ENCODE results near the gene SPDYE2B. TPM values are rescaled to one million over a fixed set of nuclear protein-coding genes. Genes with fewer than 3 reads are reported as not detected.
"Not testable (repeated sequence)": the region's sequence is repeated elsewhere in the genome, so short reads cannot be mapped to it uniquely, and the experiment has no call there.

SPDYE2B gene
- total RNA-seq, 1 donor from 2014 or later: not detected

DNA sequence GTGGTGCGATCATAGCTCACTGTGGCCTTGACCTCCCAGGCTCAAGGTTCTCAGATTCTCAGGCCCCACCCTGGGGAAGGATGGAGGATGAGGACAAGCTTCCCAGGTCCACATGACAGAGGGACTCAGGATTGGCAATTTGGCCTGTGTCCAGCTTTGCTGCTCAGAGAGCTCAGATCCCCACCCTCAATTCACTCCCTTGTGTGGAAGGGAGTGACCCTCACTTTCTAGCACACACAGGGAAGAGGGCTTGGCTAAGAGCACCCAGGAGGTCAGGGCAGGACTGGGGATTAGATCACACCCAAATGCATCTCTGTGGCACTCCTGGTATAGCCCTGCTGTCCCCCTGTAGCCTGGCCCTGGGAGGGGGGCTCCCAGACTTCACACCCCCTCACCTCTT, 6.7 kb upstream of the SPDYE2B start:
- not testable (repeated sequence) for DNase-seq

DNA sequence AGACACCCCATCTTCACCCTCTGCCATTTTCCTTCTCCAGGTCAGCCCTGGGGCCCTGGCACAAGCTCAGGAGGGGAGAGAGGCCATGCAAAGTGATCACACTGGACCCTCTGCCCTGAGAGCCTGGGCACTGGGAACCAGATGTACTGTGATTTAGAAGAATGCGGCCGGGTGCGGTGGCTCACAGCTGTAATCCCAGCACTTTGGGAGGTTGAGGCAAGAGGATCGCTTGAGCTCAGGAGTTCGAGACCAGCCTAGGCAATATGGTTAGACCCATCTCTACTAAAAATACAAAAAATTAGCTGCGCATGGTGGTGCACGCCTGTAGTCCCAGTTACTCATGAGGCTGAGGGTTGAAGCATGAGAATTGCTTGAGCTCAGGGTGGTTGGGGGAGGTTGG, 2.3 kb upstream of the SPDYE2B start:
- DNase-seq: not testable (repeated sequence)

DNA sequence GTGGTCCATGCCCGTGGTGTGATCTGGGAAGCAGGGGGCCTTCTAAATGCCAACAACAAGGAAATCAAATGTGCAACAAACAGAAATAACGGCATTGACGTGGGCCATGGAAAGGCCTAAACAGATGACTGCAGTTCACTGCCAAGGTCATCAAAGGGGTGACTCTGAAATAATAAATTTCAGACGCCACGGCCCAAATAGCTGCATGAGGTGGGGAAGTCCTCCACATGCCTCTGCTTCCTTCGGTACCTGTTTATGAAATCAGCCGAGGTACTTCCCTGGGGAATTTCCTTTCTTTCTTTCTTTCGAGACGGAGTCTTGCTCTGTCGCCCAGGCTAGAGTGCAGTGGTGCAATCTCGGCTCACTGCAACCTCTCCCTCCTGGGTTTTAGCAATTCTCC, 14.6 kb downstream of the SPDYE2B start:
- not testable (repeated sequence) for DNase-seq

DNA sequence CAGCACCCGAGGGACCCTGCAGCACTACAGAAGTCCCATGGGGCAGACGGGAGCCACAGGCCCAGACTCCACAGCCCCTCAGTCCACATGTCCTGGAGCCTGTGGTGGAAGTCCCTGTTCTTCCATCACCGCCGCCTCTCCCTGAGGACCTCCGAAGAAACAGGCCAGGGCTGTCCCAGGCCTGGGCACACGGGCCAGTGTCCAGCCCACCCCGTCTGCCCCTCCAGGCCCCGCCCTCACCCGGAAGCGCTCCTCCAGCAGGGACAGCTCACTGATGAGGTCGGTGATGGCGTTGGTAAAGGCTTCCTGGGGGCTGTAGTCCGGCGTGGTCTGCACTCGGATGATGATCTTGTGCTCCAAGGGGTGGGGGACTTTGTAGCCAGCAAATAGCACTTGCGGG, 16.7 kb downstream of the SPDYE2B start:
- DNase-seq: not testable (repeated sequence)

DNA sequence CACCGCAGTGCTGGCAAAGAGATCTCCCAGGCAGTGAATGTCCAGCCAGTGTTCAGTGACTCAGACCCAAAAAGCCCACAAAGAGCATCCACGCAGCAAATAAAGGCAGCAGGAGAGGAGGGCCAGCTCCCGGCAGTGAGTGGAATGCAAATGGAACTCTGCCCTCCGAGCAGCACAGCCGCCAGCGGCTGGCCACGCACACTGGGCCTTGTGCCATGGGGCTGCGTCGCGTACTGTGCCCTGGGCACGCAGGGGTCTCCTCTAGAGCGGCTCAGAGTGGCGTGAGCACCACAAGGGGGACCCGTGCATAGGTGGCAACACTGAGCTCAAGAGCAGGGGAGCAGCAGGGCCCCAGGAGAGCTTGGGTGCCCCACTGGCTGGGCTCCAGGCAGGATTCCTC, 17.4 kb downstream of the SPDYE2B start:
- not testable (repeated sequence) for DNase-seq

DNA sequence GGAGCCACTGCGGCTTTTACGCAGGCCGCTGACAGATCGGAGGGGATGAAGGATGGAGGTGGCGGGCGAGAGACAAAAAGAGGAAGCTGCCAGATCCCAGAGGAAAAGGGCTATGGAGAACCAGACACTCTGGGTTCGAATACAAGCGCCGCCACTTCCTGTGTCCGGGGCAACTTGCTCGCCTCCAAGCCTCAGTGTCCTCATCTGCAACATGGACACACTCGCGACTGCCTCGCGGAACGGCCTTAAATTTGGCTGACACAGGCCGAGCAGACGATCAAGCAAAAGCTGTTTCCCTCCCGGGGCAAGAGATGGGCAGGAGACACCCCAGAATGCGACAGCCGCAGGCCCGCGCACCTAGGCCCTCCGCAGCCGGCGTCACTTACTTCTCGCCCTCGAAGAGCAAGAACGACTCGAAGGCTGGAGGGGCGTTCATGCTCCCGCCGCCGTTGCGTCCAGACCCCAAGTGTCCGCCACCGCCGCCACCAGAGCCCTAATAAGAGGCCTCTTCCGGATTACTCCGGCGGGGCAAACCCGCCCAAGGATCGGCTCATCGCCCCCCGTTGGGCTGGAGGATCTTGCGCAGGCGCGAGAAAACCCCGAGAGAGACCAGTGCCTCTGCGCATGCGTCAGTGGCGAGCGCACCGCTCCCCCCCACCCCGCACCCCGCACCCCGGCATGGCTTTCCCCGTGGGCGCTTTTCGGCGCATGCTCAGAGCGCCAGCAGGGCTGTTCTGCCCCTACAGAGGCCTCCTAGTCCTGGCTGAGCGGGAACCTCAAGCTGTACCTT, 21.2 kb downstream of the SPDYE2B start, which contains the start of gene POLR2J2:
Gene POLR2J2, minus strand, starts transcription at position 498 of the 790 bp plus-strand sequence. Its CDS starts 62 bp downstream, at position 436.
- DNase-seq: peak; percentile 97

DNA sequence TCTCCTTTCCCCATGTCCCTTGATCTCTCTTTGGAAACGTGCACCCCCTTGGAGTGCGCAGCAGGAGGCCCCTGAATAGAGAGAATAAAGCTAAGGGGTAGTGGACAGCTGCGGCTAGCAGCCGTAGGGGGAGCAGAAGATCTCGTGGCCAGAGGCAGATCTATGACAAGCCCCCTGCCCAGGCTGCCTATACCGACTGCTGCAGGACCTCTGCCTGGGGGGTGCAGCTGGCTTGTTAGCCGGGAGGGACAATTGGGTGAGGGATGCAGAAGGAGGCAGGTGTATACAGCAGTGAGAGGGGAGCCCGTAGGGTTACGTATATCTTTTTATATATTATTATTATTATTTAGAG, 21.8 kb downstream of the SPDYE2B start:
- DNase-seq: not testable (repeated sequence)

DNA sequence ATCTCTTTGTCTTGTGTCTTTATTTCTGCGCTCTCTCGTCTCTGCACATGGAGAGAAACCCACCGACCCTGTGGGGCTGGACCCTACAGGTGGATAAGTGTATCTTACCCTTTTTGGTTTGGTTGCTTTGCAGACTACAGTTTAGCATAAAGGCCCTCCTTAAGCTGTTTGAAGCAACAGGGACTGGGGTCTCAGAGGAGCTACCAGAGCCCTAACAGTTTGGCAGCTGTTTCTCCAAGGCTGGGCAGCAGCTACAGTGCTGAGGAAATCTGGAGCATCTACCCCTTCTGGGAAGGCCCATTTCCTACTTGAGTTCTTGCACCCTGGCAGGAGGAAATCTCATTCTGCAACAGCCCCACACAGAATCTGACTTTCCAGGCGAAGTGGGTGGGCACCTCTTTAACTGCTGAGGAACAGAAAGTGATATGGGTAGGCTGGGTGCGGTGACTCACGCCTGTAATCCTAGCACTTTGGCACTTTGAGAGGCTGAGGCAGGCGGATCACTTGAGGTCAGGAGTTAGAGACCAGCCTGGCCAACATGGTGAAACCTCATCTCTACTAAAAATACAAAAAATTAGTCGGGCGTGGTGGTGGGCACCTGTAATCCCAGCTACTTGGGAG, 23.4 kb downstream of the SPDYE2B start:
- DNase-seq: not testable (repeated sequence)

DNA sequence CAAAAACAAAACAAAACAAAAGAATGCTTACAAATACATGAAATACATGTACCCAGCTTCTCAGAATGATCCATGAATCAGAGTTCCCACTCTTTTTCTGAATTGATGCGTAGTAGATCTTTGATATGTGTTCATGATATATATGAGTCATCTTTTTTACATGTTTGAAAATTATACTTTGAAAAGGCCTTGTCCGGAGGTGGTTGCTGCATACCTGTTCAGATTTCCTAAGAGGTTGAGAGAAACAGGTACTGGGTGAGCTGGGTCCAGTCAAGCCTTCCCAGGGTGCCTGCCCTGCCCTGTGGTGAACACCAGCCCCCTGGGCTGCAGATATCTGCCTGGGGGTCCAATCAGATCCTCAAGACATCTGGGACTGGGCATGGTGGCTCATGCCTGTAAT, 25.4 kb downstream of the SPDYE2B start:
- not testable (repeated sequence) for DNase-seq

DNA sequence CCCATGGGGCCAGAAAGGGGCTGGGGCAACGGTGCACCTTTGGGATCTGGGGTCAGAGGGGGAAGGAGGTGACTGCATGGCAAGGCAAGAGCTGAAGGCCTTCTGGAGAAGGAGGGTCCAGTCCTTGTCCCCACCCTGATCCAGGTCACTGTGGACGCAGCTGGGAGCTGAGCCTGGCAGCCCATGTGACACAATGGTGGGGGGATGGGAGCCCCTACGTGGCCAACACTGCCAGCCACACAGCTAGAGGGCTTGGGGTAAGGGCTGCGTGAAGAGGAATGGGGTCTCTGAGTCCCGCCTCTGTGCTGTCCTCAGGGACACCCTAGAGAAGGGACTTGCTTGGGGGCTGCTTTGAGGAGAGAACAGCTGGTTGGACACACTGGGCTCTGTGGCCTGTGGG, 30.7 kb downstream of the SPDYE2B start:
- DNase-seq: not testable (repeated sequence)

DNA sequence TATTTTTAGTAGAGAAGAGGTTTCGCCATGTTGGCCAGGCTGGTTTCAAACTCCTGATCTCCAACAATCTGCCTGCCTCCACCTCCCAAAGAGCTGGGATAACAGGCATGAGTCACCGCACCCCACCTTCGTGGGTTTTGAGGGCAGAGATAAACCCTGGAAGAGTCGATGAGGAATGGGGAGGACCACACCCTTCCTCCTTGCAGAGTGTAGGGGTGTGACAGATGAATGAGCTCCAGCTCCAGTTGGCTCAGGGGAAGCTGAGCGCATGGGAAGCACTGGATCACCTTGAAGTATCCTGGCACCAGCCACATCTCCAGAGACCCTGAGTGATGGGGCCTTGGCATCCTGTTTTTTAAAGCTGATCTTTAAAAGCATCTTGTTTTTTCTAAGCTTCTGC, 32.4 kb downstream of the SPDYE2B start:
- DNase-seq: not testable (repeated sequence)

DNA sequence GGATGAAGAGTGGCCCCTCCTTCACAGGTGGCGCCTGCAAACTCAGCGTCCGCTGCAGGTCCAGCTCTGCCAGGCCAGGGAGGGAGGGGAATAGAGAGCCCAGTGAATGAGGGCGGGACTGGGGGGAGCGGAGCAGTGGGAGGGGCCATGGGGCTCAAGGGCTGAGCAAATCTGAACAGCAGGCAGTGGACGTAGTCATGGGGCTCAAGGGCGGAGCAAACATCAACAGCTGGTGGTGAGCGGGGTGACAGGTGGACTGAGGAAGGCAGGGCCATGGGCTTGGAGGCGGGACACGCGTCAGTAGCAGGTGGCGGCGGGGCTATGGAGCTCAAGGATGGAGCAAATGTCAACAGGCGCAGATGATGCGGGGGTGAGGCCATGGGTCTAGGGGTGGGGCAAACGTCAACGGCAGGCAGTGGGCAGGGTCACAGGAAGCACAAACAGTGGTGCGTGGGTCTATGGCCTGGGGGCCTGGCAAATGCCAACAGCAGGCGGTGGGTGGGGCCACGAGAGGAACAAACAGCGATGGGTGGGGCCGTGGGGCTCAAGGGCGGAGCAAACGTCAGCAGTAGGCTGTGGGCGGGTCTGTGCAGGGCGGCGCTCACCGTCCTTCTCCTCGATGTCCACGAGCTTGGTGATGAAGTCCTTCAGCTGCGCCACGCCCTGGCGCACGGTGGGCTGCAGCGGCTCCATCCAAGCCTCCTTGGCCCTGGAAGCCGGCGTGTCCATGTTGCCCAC, 38.3 kb downstream of the SPDYE2B start:
- not testable (repeated sequence) for DNase-seq

DNA sequence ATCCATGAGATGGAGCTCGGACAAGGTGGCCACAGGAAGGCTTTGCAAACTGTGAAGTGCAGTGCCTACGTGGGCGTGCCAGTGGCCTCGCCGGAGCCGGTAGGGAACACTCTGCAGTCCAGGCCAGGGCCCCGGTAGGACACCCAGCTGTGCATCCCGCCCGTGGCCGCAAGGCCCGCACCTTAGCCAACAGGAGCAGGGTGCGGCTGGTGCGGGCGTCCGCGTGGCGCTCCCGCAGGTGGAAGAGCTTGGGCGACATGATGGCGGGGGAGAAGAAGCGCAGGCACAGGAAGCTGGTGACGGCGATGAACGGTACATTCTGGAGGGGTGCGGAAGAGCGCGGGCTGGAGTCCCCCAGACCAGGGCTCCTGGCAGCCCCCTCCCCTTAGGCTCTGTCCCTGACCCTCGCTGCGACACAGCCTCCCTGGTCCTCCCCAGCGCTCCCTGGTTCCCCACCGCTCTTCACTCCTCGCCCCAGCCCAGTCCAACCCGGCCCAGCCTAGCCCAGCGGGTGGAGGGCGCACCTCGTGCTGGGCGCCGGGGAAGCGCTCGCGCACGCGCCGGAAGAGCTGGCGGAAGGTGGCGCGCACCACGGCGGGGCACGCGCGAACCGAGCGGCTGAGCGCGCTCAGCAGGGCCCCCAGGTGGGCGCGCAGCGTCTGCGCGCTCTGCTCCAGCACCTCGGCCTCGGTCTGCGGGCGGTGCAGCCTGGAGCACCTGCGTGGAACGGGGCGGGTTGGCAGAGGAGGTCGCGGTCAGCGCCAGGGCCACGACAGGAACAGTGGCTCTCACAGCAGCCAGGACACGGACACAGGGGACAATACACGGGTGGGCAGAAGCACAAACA, 39.5 kb downstream of the SPDYE2B start:
- not testable (repeated sequence) for DNase-seq

DNA sequence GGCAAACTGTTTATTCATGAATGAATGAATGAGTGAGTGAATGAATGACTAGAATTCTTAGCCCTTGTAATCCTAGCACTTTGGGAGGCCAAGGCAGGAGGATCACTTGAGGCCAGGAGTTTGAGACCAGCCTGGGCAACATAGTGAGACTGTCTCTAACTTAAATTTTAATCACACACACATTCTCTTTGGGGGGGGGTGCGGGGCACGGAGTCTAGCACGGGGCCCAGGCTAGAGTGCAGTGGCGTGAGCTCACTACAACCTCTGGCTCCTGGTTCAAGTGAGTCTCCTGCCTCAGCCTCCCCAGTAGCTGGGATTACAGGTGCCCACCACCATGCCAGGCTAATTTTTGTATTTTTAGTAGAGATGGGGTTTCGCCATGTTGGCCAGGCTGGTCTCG, 40.5 kb downstream of the SPDYE2B start:
- DNase-seq: not testable (repeated sequence)

DNA sequence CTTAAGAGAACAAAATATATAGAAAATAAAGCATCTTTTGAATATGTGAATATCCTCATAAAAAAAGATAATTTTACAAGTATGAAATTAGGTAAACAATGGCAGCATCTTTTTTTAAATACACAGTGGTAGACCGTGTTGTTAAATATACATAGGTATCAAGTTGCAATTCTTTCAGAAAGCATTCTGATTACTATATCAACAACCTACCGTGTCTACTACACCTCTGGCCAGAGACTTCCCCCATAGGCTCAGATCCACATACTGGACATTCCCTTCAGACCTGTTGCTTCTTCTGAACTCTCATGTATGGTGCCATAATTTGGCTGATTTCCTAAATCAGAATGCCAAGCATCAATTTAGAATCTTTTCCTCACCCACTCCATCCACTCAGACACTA, 43.9 kb downstream of the SPDYE2B start:
- not testable (repeated sequence) for DNase-seq

DNA sequence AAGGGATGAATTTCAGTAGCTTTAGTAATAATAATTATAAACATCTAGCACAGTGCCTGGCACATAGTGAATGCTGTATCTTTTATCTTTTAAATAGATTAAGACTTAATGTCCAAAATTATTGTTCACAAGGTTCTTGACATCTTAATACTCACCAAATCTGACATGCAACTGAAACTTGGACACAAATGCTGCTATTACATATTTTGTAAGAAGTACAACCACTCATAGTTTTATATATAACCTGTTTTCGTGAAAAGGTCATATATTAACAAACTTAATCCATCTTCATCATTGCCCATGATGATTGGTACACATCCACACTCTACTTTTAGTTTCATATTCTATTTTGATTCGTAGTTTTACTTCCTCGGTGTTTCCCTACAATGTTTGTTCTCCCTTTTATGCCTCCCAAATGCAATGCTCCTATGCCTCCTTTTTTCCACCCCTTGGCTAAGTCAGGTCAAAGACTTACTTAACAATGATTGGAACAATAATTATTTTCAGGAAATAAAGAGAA, 45.0 kb downstream of the SPDYE2B start:
- not testable (repeated sequence) for DNase-seq

DNA sequence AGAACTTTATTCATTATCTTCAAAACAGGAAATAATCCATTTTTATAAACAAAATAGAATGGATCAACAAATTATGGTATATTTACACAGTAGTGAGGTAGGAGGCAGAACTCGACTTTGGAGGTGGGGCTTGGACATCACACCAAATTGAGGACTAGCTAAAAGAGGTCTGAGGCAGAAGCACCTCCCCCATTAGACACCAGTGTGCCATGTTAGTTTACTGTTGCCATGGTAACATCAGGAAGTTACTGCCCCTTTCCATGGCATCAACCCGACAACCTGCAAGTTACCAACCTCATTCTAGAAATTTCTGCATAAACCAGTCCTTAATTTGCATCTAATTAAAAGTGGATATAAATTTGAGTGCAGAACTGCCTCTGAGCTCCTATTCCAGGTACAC, 45.9 kb downstream of the SPDYE2B start:
- not testable (repeated sequence) for DNase-seq

DNA sequence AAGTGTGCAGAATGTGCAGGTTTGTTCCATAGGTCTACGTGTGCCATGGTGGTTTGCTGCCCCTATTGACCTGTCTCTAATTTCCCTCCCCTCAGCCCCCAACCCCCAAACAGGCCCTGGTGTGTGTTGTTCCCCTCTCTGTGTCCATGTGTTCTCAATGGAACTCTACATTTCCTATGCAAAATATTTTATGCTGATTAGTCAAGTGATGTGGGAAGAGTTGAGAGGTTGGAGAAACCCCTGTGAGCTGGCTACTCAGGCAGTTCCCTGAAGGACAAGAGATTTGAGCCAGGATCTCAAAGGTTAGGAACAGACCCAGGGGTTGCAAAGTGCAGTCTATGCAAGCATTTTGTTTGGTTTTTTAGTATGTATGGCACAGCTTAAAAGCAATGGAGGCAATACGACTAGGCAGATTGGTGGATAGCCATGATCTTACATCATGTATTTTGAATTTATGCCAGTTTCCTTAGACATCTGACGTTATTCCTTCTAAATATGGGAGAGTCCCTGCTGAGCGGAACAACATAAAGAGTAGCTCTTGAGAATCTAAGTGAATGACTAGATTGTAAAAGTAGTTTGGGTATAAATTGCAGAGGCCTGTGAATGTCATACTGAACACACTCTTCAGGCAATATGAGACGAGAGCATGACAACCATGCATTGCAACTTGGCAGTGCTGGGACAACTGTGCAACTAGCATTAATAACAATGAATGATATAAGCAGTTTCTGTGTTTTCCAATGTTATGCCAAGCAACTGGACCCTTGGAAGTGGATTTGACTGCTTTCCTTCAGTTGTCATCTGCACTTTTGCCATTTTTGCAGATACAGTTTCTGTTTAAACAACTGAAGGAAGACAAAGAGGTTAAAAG, 47.8 kb downstream of the SPDYE2B start:
- DNase-seq: peak; percentile 51

DNA sequence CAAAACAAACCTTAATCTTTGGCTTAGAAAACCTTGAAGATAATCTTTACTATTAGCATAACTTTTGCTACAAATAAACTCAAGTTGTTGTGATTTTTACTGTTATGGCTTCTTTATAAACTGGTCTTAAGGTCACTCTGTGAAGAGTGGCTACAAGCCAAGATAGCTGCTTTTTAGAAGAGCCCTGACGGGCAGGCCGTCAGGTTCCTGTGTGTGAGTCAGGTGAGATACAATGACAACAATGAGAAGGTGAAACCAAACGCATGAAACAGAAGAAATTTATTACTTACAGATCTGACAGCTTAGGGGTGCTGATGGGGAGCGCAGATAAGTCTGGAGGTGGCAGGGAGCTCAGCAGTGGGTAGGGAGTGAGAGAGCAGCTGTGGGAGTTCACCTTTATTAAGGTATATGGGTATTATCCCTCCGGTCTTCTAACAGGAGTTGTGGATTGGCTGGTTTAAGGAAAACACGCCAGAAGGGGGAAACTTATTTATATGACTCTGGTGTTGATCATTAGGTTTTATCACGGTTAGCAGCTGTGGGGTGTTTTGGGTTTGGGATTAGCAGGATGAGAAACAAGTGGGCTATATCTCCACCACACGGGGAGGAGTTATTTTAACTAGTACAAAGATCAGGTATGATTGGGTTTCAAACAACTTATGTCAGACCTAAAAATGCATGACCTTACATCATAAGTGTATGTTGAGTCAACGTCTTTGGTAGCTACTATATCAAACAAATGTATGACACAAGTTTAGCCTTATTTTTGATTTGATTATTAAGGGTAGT, 49.0 kb downstream of the SPDYE2B start:
- DNase-seq: not testable (repeated sequence)

Data from tongue (tissue), 2 donors.